ENCODE results near the gene CDHR2.

The CDHR2 gene

GRCh38 chr5:176529741-176530141 lies 19.4 kb upstream of the CDHR2 start:
- Histone ChIP-seq H3K4me1 (ENCODE audit: control insufficient read depth, low read depth, low read length) (peaks cover 2% of the 10 kb centered on the region), H3K27ac (ENCODE audit: low read length) (no peak overlapping the region), H3K9ac (ENCODE audit: low read length) (no peak overlapping the region), H3K9me3 (ENCODE audit: control insufficient read depth, low read depth, low read length) (no peaks in the 10 kb centered on the region), H3K27me3 (ENCODE audit: control insufficient read depth, insufficient read depth, low read length) (no peaks in the 10 kb centered on the region), H3K4me3 (ENCODE audit: low read length) (no peak overlapping the region), H3K36me3 (ENCODE audit: control insufficient read depth, low read depth, low read length) (peaks cover 40% of the 10 kb centered on the region)

- no peaks in the 10 kb centered on the region for H3K27me3 ChIP-seq (ENCODE audit: control insufficient read depth, insufficient read depth, low read length)
- no peaks in the 10 kb centered on the region for H3K9me3 ChIP-seq (ENCODE audit: control insufficient read depth, low read depth, low read length)
- H3K9ac ChIP-seq (ENCODE audit: low read length): no peak overlapping the region
- peaks cover 9% of the 10 kb centered on the region for H3K4me1 ChIP-seq (ENCODE audit: control insufficient read depth, low read depth, low read length)
- H3K4me3 ChIP-seq (ENCODE audit: low read length): no peak overlapping the region
- no peak overlapping the region for H3K27ac ChIP-seq (ENCODE audit: low read length)
- H3K36me3 ChIP-seq (ENCODE audit: control insufficient read depth, low read depth, low read length): peaks cover 46% of the 10 kb centered on the region
Measured at GRCh38 chr5:176530393-176530982, 18.7 kb upstream of the CDHR2 start.

- peaks cover 46% of the 10 kb centered on the region for H3K36me3 ChIP-seq (ENCODE audit: control insufficient read depth, low read depth, low read length)
- H3K4me1 ChIP-seq (ENCODE audit: control insufficient read depth, low read depth, low read length): peaks cover 9% of the 10 kb centered on the region
- H3K27ac ChIP-seq (ENCODE audit: low read length): no peak overlapping the region
- H3K9me3 ChIP-seq (ENCODE audit: control insufficient read depth, low read depth, low read length): no peaks in the 10 kb centered on the region
- H3K4me3 ChIP-seq (ENCODE audit: low read length): no peak overlapping the region
- H3K27me3 ChIP-seq (ENCODE audit: control insufficient read depth, insufficient read depth, low read length): no peaks in the 10 kb centered on the region
- no peak overlapping the region for H3K9ac ChIP-seq (ENCODE audit: low read length)
Measured at GRCh38 chr5:176530983-176531901, 17.9 kb upstream of the CDHR2 start.

- H3K4me1 ChIP-seq (ENCODE audit: control insufficient read depth, low read depth, low read length): peaks cover 9% of the 10 kb centered on the region
- no peak overlapping the region for H3K9ac ChIP-seq (ENCODE audit: low read length)
- no peaks in the 10 kb centered on the region for H3K9me3 ChIP-seq (ENCODE audit: control insufficient read depth, low read depth, low read length)
- no peak overlapping the region for H3K27ac ChIP-seq (ENCODE audit: low read length)
- no peaks in the 10 kb centered on the region for H3K27me3 ChIP-seq (ENCODE audit: control insufficient read depth, insufficient read depth, low read length)
- H3K36me3 ChIP-seq (ENCODE audit: control insufficient read depth, low read depth, low read length): peaks cover 46% of the 10 kb centered on the region
- H3K4me3 ChIP-seq (ENCODE audit: low read length): no peak overlapping the region
Measured at GRCh38 chr5:176531902-176532493, 17.1 kb upstream of the CDHR2 start.

GRCh38 chr5:176532795-176533194 lies 16.3 kb upstream of the CDHR2 start:
- H3K9ac ChIP-seq (ENCODE audit: low read length): no peak overlapping the region
- H3K4me3 ChIP-seq (ENCODE audit: low read length): no peak overlapping the region
- H3K27ac ChIP-seq (ENCODE audit: low read length): no peak overlapping the region
- H3K27me3 ChIP-seq (ENCODE audit: control insufficient read depth, insufficient read depth, low read length): no peaks in the 10 kb centered on the region
- no peaks in the 10 kb centered on the region for H3K9me3 ChIP-seq (ENCODE audit: control insufficient read depth, low read depth, low read length)
- peaks cover 9% of the 10 kb centered on the region for H3K4me1 ChIP-seq (ENCODE audit: control insufficient read depth, low read depth, low read length)
- peaks cover 42% of the 10 kb centered on the region for H3K36me3 ChIP-seq (ENCODE audit: control insufficient read depth, low read depth, low read length)

- H3K27ac ChIP-seq (ENCODE audit: low read length): no peak overlapping the region
- H3K27me3 ChIP-seq (ENCODE audit: control insufficient read depth, insufficient read depth, low read length): no peaks in the 10 kb centered on the region
- no peaks in the 10 kb centered on the region for H3K9me3 ChIP-seq (ENCODE audit: control insufficient read depth, low read depth, low read length)
- peaks cover 37% of the 10 kb centered on the region for H3K36me3 ChIP-seq (ENCODE audit: control insufficient read depth, low read depth, low read length)
- H3K4me3 ChIP-seq (ENCODE audit: low read length): no peak overlapping the region
- no peak overlapping the region for H3K9ac ChIP-seq (ENCODE audit: low read length)
- peaks cover 9% of the 10 kb centered on the region for H3K4me1 ChIP-seq (ENCODE audit: control insufficient read depth, low read depth, low read length)
Measured at GRCh38 chr5:176533390-176533789, 15.8 kb upstream of the CDHR2 start.

GRCh38 chr5:176533894-176534611 lies 15.1 kb upstream of the CDHR2 start:
- H3K27me3 ChIP-seq (ENCODE audit: control insufficient read depth, insufficient read depth, low read length): no peaks in the 10 kb centered on the region
- peaks cover 9% of the 10 kb centered on the region for H3K4me1 ChIP-seq (ENCODE audit: control insufficient read depth, low read depth, low read length)
- peaks cover 31% of the 10 kb centered on the region for H3K36me3 ChIP-seq (ENCODE audit: control insufficient read depth, low read depth, low read length)
- H3K4me3 ChIP-seq (ENCODE audit: low read length): no peak overlapping the region
- H3K27ac ChIP-seq (ENCODE audit: low read length): no peak overlapping the region
- H3K9me3 ChIP-seq (ENCODE audit: control insufficient read depth, low read depth, low read length): no peaks in the 10 kb centered on the region
- H3K9ac ChIP-seq (ENCODE audit: low read length): no peak overlapping the region

GRCh38 chr5:176534640-176535039 lies 14.5 kb upstream of the CDHR2 start:
- Histone ChIP-seq H3K27ac (ENCODE audit: low read length) (no peak overlapping the region), H3K27me3 (ENCODE audit: control insufficient read depth, insufficient read depth, low read length) (no peaks in the 10 kb centered on the region), H3K36me3 (ENCODE audit: control insufficient read depth, low read depth, low read length) (peaks cover 25% of the 10 kb centered on the region), H3K9me3 (ENCODE audit: control insufficient read depth, low read depth, low read length) (no peaks in the 10 kb centered on the region), H3K4me1 (ENCODE audit: control insufficient read depth, low read depth, low read length) (peaks cover 9% of the 10 kb centered on the region), H3K4me3 (ENCODE audit: low read length) (peak overlapping the region; percentile 98), H3K9ac (ENCODE audit: low read length) (peak overlapping the region; percentile 99)

- peak overlapping the region; percentile 89 for H3K27ac ChIP-seq (ENCODE audit: low read length)
- H3K9ac ChIP-seq (ENCODE audit: low read length): peak overlapping the region; percentile 99
- H3K4me3 ChIP-seq (ENCODE audit: low read length): peak overlapping the region; percentile 98
- H3K27me3 ChIP-seq (ENCODE audit: control insufficient read depth, insufficient read depth, low read length): no peaks in the 10 kb centered on the region
- H3K4me1 ChIP-seq (ENCODE audit: control insufficient read depth, low read depth, low read length): peaks cover 9% of the 10 kb centered on the region
- no peaks in the 10 kb centered on the region for H3K9me3 ChIP-seq (ENCODE audit: control insufficient read depth, low read depth, low read length)
- peaks cover 23% of the 10 kb centered on the region for H3K36me3 ChIP-seq (ENCODE audit: control insufficient read depth, low read depth, low read length)
Measured at GRCh38 chr5:176535101-176535663, 14.0 kb upstream of the CDHR2 start.

- Histone ChIP-seq H3K4me3 (ENCODE audit: low read length) (peak overlapping the region; percentile 98), H3K36me3 (ENCODE audit: control insufficient read depth, low read depth, low read length) (peaks cover 20% of the 10 kb centered on the region), H3K27me3 (ENCODE audit: control insufficient read depth, insufficient read depth, low read length) (no peaks in the 10 kb centered on the region), H3K27ac (ENCODE audit: low read length) (peak overlapping the region; percentile 89), H3K4me1 (ENCODE audit: control insufficient read depth, low read depth, low read length) (peaks cover 9% of the 10 kb centered on the region), H3K9ac (ENCODE audit: low read length) (peak overlapping the region; percentile 99), H3K9me3 (ENCODE audit: control insufficient read depth, low read depth, low read length) (no peaks in the 10 kb centered on the region)
Measured at GRCh38 chr5:176535664-176536131, 13.4 kb upstream of the CDHR2 start.
